Stimulated activated CD8-positive, alpha-beta memory T cell treated with anti-CD3 and anti-CD28 coated beads, Interleukin-7, amount 100 ng/mL, for 4 hours (primary cell): ENCODE data around the gene ARHGEF3.
A peak's percentile ranks its signal among the peaks of the same experiment; 100 is the strongest.
"Not testable (repeated sequence)": the region's sequence is repeated elsewhere in the genome, so short reads cannot be mapped to it uniquely, and the experiment has no call there.

ENCODE experiments used
- DNase-seq, 2 donors: peaks; one replicate each; pipeline ENCODE4 v3.0.0-alpha.2; 2020; ENCODE audit warnings: low read depth in 2 of 2

The ARHGEF3 gene

DNA sequence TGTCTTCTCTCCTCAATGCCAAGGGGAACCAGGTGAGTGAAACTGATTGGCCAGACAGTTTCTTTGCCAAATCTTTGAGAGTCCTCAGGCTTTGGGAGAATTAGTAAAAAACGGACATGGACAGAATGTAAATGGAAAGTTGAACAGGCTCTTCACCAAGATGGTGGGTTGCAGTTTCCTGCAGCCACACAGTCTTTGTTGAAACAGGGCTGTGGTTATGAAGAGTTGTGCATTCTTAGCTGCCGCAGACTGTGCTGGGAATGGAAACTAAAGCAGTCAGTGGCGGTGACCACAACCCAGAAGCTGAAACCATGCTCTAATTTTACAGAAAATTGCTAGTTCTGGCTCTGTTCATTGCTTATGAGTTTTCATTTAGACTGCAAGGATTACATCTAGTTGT lies 76.6 kb downstream of the ARHGEF3 start:
- peak; percentile 30 to 61 for DNase-seq

DNA sequence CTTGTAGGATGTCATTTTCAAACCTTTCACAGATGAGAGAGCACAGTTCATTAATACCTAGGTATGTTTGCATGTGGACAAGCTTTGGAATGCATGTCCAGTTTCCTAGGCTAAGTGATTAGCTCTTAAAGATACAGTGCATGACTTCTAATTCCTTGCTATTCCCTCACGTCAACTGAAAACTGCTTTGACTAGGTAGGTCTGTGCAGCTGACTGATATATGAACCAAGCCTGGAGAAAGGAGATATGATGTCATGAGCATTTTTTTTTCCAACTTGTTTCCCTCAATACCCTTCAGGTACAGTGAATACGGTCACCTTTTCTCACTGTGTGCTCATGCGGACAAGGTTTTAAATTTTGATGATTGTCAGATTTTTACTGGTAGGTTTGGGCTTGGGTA lies 77.1 kb downstream of the ARHGEF3 start:
- DNase-seq = no peak

DNA sequence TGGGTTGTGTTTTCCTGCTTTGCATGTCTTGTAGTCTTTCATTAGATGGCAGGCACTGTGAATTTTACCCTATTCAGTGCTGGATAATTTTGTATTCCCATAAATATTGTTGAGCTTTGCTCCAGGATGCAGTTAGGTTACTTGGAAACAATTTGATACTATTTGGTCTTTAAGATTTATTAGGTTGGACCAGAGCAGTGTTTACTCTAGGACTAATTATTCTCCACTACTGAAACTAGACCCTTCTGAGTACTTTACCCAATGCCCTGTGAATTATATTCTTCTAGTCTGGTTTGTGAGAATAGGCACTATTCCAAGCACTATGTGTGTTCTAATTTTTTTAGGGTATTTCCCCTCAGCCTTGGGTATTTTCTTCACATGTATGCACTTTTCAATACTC lies 80.9 kb downstream of the ARHGEF3 start:
- no peak for DNase-seq

DNA sequence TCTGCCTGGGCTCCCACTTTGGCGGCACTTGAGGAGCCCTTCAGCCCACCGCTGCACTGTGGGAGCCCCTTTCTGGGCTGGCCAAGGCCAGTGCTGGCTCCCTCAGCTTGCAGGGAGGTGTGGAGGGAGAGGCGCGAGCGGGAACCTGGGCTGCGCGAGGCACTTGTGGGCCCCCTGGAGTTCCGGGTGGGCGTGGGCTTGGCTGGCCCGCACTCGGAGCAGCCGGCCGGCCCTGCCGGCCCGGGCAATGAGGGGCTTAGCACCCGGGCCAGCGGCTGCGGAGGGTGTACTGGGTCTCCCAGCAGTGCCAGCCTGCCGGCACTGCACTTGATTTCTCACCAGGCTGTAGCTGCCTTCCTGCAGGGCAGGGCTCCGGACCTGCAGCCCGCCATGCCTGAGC lies 82.9 kb downstream of the ARHGEF3 start:
- DNase-seq = not testable (repeated sequence)

DNA sequence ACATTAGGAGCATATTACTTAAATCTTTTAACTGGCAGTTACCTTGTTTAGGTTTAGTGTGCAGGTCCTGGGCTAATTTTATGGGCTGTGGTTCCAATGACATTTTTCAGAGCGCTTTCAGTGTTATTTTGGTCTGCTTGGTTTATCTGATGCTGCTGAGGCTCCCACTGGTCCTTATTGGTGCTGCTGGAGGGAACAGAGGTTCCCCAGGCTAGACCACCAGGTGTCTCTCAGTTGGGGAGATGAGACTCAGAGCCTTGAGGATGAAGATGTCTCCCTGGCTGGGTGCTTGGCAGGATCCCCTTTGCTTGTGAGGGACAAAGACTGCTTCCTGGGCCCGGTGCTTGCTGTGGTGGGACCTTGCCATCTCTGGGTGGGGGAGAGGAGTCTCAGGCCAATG lies 90.4 kb downstream of the ARHGEF3 start:
- no peak for DNase-seq

DNA sequence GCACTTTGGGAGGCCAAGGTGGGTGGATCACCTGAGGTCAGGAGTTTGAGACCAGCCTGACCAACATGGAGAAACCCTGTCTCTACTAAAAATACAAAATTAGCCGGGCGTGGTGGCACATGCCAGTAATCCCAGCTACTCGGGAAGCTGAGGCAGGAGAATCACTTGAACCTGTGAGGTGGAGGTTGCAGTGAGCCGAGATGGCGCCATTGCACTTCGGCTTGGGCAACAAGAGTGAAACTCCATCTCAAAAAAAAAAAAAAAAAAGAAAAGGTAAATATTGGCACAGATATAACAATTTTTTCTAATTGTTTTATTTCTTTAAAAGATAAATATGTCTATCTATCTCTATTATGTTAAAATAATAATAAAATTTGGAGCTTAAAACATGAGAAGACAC lies 94.3 kb downstream of the ARHGEF3 start:
- DNase-seq = not testable (repeated sequence)

DNA sequence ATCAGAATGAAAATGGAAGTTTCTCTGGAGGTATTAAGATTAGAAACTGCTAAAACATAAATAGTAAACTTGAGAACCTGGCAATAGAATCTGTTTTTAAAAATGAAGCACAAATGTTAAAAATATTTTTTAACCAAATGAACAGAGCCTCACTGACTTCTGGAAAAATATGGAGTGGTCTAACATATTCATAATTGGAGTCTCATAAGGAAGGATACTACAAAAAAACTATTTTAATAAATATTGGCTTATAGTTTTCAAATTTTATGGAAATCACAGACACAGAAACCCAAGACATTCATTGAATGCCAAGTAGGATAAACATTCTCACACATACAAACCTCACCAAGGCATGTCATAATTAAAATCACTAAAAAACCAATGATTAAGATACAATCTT lies 95.1 kb downstream of the ARHGEF3 start:
- DNase-seq = no peak

DNA sequence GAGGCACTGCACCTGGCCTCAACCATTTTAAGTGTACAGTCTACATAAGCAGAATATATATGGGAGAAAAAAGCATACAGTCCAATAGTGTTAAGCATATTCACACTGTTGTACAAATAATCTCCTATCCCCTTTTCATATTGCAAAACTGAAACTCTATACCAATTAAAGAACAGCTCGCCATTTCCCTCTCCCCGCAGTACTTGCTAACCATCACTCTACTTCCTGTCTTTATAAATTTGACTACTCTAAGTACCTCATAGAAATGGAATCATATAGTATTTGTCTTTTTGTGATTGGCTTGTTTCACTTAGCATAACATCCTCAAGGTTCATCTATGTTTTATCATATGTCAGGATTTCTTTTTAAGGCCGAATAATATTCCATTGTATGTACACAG lies 97.0 kb downstream of the ARHGEF3 start:
- no peak for DNase-seq

DNA sequence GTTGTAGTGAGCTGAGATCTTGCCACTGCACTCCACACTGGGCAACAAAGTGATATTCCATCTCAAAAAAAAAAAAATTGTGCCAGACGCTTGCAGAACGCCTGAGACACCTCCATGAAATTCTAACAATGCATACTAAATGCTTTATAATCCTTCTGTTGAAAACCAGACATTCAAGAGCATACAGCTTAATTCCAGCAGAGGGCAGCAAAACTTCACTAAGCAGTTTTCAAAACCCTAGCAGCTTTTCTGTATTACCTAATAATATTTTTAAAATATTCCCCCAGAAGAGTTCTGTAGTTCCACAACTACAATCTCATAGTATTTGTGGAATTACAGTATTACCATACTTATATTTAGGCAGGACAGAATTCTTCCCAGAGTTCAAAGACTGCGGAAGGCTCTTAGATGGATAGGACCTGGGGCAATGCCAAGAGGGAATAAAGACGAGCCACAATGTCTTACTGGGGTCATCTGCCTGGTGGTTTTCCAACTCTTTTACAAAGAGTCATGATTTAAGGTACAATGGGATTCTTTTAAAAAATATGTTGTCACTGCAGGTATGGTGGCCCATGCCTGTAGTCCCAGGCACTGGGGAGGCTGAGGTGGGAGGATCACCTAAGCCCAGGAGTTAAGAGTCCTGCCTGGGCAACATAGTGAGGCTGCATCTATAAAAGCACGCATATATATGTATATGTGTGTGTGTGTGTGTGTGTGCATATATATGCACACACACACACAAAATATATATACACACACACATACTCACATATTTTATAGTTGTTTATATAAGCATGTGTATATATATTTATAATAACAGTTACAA lies 99.0 kb downstream of the ARHGEF3 start:
- peak in 1 of 2 donors; percentile 26 for DNase-seq

DNA sequence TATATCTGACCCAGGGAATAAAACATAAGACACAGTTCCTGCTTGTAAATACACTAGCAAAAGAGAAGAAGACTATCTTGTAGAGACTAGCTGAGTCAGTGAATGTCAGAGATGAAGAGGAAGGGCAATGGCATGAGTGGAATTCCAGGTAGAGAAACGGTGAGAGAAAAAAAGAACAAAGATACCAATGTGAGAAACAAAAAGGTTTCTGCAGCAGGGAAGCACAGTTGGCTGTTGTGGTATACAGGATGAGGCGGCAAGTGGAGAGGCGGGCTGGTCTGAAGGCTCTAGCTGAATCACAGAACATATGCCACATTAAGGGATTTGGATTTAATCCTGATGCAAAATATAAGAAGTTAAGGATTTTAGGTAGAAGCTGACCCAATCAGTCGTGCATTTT lies 101.6 kb downstream of the ARHGEF3 start:
- no peak for DNase-seq

DNA sequence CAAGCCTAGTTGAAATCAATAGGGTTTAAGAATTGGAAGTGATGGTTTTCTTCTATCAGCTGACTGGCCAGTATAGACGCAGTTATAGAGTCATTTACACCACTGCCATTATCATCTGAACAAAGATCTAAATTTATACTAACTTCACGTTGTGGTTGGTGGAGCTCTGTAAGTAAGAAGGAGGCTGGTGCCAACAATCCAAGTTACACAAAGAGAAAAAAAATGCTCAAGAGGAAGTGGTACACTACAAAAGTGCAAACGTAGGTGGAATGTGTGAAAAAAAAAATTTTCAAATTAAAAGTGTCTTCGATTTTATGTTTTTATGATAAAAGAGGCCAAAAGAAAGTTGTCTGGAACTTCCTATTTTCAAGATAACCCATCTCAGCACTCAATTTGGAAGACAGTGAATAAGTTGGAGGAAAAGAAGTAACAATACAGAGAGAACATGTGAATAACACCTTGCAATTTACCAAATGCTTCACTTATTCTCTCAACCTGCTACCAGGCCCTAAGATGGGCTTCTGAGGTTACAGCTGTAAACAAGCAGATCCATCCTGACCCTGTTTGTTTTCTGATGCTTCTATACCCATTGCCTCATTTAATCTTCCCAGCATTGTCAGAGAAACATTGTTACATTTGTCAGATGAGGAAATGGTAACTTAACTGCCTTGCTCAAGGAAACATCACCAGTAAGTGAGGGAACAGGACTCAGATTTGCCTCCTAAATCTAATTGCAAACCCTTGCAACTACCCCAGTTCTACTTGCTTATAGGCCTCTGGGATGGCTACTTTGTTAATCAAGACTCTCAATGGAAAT lies 106.7 kb downstream of the ARHGEF3 start:
- no peak for DNase-seq

DNA sequence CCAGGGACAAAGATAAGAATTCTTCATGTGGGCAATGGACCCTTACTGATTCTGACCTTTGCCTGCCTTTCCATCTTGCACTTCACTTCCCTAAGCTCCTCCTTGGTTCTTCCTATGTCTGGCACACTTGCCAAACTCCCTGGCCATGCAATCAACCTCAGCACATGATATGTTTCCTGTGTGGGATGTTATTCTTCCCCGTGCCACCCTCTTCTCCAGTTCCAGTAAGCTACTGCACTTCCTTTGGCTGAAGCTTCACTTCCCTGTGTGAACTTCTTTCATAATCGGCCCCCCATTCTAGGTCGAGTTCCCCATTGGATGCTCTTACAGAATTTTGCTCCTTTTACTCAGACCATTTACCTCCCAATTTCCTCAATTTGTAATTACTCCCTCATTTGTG lies 108.0 kb downstream of the ARHGEF3 start:
- no peak for DNase-seq

DNA sequence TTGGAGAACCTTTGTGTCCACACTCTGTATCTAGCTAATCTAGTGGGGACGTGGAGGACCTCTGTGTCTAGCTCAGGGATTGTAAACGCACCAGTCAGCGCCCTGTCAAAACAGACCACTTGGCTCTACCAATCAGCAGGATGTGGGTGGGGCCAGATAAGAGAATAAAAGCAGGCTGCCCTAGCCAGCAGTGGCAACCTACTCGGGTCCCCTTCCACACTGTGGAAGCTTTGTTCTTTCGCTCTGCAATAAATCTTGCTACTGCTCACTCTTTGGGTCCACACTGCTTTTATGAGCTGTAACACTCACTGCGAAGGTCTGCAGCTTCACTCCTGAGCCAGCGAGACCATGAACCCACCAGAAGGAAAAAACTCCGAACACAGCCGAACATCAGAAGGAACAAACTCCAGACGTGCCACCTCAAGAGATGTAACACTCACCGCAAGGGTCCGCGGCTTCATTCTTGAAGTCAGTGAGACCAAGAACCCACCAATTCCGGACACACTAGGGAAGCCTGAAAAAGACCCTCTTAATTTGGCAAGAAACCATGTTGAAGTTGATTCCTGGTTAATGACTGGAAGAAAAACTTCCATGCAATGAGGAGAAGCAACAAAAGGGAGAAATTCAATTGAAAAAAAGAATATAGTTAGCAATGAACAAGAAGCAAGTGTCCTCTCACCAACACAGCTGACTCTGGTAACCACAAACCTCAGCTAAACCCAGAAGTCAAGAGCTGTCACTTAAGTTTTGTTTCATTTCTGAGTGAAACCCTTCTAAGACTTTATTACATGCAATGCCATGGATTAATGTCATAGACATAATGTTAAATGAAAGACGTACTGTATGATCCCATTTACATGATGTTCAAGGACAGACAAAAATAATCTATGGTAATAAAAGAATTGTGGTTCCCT lies 109.0 kb downstream of the ARHGEF3 start:
- peak in 1 of 2 donors; percentile 34 for DNase-seq

DNA sequence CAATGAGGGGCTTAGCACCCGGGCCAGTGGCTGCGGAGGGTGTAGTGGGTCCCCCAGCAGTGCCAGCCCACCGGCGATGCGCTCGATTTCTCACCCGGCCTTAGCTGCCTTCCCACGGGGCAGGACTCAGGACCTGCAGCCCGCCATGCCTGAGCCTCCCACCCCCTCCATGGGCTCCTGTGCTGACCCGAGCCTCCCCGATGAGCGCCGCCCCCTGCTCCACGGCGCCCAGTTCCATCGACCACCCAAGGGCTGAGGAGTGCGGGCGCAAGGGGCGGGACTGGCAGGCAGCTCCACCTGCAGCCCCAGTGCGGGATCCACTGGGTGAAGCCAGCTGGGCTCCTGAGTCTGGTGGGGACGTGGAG lies 109.8 kb downstream of the ARHGEF3 start:
- DNase-seq = not testable (repeated sequence)

DNA sequence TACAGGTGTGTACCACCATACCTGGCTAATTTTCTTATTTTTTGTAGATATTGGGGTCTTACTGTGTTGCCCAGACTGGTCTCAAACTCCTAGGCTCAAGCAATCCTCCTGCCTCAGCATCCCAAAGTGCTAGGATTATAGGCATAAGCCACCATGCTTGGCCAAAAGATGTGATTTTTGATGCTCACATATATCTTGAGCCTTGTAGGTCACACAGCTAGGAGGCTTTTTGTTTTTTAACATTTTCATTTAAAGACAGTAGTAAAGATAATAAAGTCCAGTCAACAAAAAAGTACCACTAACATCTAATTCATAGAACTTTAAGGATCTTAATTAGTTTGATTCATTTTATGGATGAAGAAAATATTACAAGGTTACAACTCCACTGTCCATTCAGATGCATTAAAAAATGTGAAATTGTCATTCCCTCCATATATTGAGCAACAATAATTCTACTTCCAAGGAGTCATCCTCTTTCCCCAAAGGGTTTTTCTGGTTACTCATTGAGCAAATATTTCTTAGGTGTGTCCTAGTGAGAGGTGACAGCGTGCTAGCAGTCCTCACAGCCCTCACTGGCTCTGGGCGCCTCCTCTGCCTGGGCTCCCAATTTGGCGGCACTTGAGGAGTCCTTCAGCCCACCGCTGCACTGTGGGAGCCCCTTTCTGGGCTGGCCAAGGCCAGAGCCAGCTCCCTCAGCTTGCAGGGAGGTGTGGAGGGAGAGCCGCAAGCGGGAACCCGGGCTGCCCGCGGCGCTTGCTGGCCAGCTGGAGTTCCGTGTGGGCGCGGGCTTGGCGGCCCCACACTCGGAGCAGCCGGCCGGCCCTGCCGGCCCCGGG lies 110.4 kb downstream of the ARHGEF3 start:
- DNase-seq = no peak

DNA sequence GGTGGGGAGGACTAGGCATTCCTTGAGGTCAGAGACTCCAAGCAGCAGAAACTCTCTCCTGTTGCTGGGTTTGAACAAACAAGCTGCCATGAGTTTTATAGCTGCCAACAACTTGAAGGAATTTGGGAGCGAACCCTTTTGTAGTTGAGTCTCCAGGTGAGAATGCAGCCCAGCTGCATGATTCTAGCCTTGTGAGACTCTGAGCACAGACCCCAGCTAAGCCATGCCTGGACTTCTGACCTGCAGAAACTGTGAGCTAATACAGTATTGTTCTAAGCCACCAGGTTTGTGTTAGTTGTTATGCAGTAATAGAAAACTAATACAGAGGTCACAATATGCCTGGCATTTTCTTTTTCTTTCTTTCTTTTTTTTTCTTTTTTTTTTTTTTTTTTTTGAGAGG lies 112.4 kb downstream of the ARHGEF3 start:
- DNase-seq = no peak

DNA sequence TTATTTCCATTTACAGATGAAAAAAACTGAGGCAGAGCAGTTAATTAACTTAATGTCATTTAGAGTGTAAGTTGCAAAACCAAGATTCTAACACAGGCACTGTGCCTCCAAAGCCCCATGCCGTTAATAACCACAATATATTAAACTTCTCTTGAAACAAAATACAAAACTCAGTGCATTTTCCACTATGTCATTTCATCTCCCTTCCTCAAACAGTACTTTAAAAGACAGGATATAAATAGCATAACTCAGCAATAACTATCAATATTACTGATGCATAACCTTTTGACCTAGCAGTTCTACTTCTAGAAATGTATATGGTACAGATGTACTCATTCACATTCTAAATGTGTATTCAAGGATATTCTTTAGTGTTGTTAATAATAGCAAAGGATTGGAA lies 113.6 kb downstream of the ARHGEF3 start:
- DNase-seq = no peak

DNA sequence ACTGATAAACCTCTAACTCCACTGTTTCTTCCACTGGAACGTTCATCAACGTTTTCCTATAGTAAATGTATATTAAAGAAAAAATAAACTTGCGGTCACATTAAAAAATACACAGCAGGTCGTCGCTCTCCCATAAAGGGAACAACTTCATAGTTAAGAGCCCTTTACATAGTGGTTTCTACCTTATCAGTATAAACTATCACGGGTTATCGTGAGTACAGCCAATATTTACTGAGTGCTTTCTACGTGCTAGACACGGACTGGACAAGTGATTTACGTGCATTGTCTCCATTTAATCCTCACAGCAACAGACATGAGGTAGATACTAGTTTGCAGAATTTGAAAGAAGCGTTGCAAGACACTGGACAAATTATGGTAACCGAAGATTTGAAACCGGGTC lies 117.7 kb downstream of the ARHGEF3 start:
- no peak for DNase-seq

DNA sequence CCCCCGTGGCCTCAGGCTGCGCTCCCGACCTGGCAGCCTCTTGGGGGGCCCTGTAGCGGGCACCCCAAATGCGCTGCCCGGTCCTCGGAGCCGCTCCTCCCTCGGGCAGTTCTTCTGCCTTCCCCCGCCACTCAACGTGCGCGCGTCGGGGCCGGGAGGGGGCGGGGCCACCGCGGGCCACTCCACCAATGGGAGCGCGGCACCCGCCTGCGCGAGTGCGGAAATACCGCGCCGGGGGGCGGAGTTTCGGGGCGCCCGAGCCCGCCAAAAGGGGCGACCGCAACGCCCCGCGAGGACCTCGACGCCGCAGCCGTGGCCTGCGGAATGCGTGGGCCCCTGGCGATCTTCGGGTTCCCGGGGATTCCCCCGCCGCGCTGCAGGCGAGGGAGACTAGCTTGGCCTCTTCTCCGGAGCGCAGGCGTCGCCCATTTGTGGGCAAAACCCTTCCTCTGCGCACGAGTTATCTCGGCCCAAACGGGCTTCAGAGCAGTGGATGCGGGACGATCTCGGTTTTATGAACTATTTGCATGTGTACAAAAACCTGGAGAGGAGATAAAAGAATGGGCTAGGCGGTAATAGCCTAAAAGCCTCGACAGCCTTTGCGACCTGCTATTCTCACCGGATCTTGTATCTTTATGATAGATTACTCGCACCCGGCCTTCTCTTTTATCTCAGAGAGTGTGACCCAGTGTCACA lies 118.5 kb downstream of the ARHGEF3 start, which contains the start of gene TASOR:
Gene TASOR (minus strand): TSS at position 144 of the 696 bp plus-strand sequence. CDS start 259 bp downstream, outside the sequence.
- peak; percentile 67 to 86 for DNase-seq

DNA sequence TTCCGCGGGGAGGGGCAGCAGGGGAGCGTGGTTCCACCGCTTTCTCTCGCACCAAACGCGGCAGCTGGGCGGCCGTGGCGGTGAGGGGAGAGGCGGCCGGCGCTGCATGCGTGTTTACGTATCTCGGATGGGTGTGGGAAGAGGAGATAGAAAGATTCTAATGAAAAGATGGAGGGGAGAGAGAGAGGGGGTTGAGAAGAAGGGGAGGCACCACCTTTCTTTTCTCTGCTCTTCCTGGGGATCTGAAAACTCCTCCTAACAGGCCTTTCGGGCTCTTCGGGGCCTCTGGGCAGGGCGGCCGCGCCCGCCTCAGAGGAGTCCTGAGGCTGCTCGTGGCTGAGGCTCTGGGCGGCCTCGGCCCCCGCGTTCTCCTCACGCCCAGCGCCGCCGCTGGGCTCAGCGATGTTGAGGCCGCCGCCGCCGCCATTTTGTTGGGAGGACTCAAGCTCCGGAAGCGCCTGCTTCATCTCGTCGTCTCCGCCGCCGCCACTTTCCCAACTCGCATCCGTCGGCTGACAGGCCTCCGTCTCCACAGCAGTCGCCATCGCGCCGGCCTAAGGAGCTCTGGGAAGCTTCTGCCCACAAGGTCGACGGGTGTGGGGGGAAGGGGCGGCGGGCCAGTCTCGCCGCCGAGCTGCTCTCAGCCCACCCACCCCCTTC lies 119.2 kb downstream of the ARHGEF3 start:
- DNase-seq = peak; percentile 65 to 71
